ENCODE results near the gene COQ10B. TPM values are rescaled to one million over a fixed set of nuclear protein-coding genes. Genes with fewer than 3 reads are reported as not detected.

The COQ10B gene
- total RNA-seq, 2 experiments from 2014 or later = 5.0 to 12.2 TPM

- Histone ChIP-seq H3K27ac (ENCODE audit: low read depth, low read length, poor library complexity, severe bottlenecking) (no peak overlapping the region), H3K9me3 (ENCODE audit: low read length) (no peaks in the 10 kb centered on the region), H3K79me2 (ENCODE audit: insufficient read depth, low read depth, low read length) (peaks cover 93% of the 10 kb centered on the region), H4K20me1 (ENCODE audit: insufficient read depth, low read length) (peaks cover 50% of the 10 kb centered on the region), H3K36me3 (ENCODE audit: insufficient read depth, low read length) (peaks cover 90% of the 10 kb centered on the region), H3K9me2 (ENCODE audit: insufficient read depth, low read length) (no peaks in the 10 kb centered on the region), H3K4me3 (ENCODE audit: low read depth, low read length, poor library complexity, severe bottlenecking) (peak overlapping the region; percentile 83), H3K4me2 (ENCODE audit: low read length) (peak overlapping the region; percentile 83), H3K4me1 (ENCODE audit: insufficient read depth, low read length, poor library complexity, severe bottlenecking) (peaks cover 40% of the 10 kb centered on the region), H2AFZ (ENCODE audit: low read length) (no peak overlapping the region)
- TF ChIP-seq CTCF (conservative IDR thresholded peaks at IDR 0.05; ENCODE audit: low read length) (no peak), EZH2phosphoT487 (IDR thresholded peaks at IDR 0.05; ENCODE audit: borderline replicate concordance, low read depth, low read length) (no peak)
- intact Hi-C loops (cut with micrococcal nuclease; ENCODE audit: unreplicated experiment) = loop anchor here (5.0 kb wide), 1 partner anchor 89 kb away; no protein-coding TSS in a partner anchor
- DNase-seq (ENCODE audit: low spot score) = no peak
- no TSS peak for BruUV-seq (replicated peaks)
- ChIA-PET POLR2A (interaction anchor here (0.6 to 10.2 kb wide), 6 partner anchors 17 to 468 kb away, joined by 3 to 136 read pairs (median 4); partner anchors contain the start of genes MOB4 and SF3B1), CTCF (ENCODE audit: unreplicated experiment) (no interaction called here)
Observed at GRCh38 chr2:197496695-197497094, 43.3 kb downstream of the COQ10B start.

- ChIA-PET POLR2A (interaction anchor here (0.6 to 10.2 kb wide), 5 partner anchors 11 to 469 kb away, joined by 3 to 136 read pairs (median 5); partner anchors contain the start of genes MOB4 and SF3B1), CTCF (ENCODE audit: unreplicated experiment) (no interaction called here)
- H3K27ac ChIP-seq (ENCODE audit: low read depth, low read length, poor library complexity, severe bottlenecking) = peak overlapping the region; percentile 77
- no peak overlapping the region for H2AFZ ChIP-seq (ENCODE audit: low read length)
- TF ChIP-seq CTCF (conservative IDR thresholded peaks at IDR 0.05; ENCODE audit: low read length) (no peak), EZH2phosphoT487 (IDR thresholded peaks at IDR 0.05; ENCODE audit: borderline replicate concordance, low read depth, low read length) (no peak)
- BruUV-seq (replicated peaks) = no TSS peak
- H3K4me2 ChIP-seq (ENCODE audit: low read length) = peak overlapping the region; percentile 83
- peak overlapping the region; percentile 83 for H3K4me3 ChIP-seq (ENCODE audit: low read depth, low read length, poor library complexity, severe bottlenecking)
- H3K79me2 ChIP-seq (ENCODE audit: insufficient read depth, low read depth, low read length) = peaks cover 94% of the 10 kb centered on the region
- intact Hi-C loops (cut with micrococcal nuclease; ENCODE audit: unreplicated experiment) = loop anchor here (5.0 kb wide), 1 partner anchor 90 kb away; no protein-coding TSS in a partner anchor
- no peaks in the 10 kb centered on the region for H3K9me3 ChIP-seq (ENCODE audit: low read length)
- peaks cover 56% of the 10 kb centered on the region for H4K20me1 ChIP-seq (ENCODE audit: insufficient read depth, low read length)
- peaks cover 47% of the 10 kb centered on the region for H3K4me1 ChIP-seq (ENCODE audit: insufficient read depth, low read length, poor library complexity, severe bottlenecking)
- H3K9me2 ChIP-seq (ENCODE audit: insufficient read depth, low read length) = no peaks in the 10 kb centered on the region
- peaks cover 90% of the 10 kb centered on the region for H3K36me3 ChIP-seq (ENCODE audit: insufficient read depth, low read length)
- DNase-seq (ENCODE audit: low spot score) = no peak
Observed at GRCh38 chr2:197497326-197497725, 44.0 kb downstream of the COQ10B start.

GRCh38 chr2:197498235-197498936, 45.0 kb downstream of the COQ10B start:
- Histone ChIP-seq H3K4me1 (ENCODE audit: insufficient read depth, low read length, poor library complexity, severe bottlenecking) (peaks cover 56% of the 10 kb centered on the region), H2AFZ (ENCODE audit: low read length) (no peak overlapping the region), H3K4me3 (ENCODE audit: low read depth, low read length, poor library complexity, severe bottlenecking) (peak overlapping the region; percentile 83), H3K4me2 (ENCODE audit: low read length) (peak overlapping the region; percentile 83), H3K9me2 (ENCODE audit: insufficient read depth, low read length) (no peaks in the 10 kb centered on the region), H3K36me3 (ENCODE audit: insufficient read depth, low read length) (peaks cover 90% of the 10 kb centered on the region), H3K79me2 (ENCODE audit: insufficient read depth, low read depth, low read length) (peaks cover 94% of the 10 kb centered on the region), H4K20me1 (ENCODE audit: insufficient read depth, low read length) (peaks cover 58% of the 10 kb centered on the region), H3K27ac (ENCODE audit: low read depth, low read length, poor library complexity, severe bottlenecking) (peak overlapping the region; percentile 77), H3K9me3 (ENCODE audit: low read length) (no peaks in the 10 kb centered on the region)
- DNase-seq (ENCODE audit: low spot score) = no peak
- TF ChIP-seq EZH2phosphoT487 (IDR thresholded peaks at IDR 0.05; ENCODE audit: borderline replicate concordance, low read depth, low read length) (no peak), CTCF (conservative IDR thresholded peaks at IDR 0.05; ENCODE audit: low read length) (no peak)
- ChIA-PET CTCF (ENCODE audit: unreplicated experiment) (no interaction called here), POLR2A (interaction anchor here (0.6 to 10.2 kb wide), 10 partner anchors 9 to 1222 kb away, joined by 3 to 136 read pairs (median 4); partner anchors contain the start of gene MOB4)
- no TSS peak for BruUV-seq (replicated peaks)
- intact Hi-C loops (cut with micrococcal nuclease; ENCODE audit: unreplicated experiment) = loop anchor here (2.0 to 5.0 kb wide), 2 partner anchors 91 to 208 kb away; no protein-coding TSS in a partner anchor
